NCI-H1105 (cell line): Measurements from ENCODE around the gene PKDREJ.

Experiments used
- DNase-seq: peaks from one replicate; lab custom pipeline; 2025; lab: John Stamatoyannopoulos, UW

PKDREJ gene

GRCh38 chr22:46290121-46290842, 27.1 kb upstream of the PKDREJ start:
- DNase-seq: no peak

DNA sequence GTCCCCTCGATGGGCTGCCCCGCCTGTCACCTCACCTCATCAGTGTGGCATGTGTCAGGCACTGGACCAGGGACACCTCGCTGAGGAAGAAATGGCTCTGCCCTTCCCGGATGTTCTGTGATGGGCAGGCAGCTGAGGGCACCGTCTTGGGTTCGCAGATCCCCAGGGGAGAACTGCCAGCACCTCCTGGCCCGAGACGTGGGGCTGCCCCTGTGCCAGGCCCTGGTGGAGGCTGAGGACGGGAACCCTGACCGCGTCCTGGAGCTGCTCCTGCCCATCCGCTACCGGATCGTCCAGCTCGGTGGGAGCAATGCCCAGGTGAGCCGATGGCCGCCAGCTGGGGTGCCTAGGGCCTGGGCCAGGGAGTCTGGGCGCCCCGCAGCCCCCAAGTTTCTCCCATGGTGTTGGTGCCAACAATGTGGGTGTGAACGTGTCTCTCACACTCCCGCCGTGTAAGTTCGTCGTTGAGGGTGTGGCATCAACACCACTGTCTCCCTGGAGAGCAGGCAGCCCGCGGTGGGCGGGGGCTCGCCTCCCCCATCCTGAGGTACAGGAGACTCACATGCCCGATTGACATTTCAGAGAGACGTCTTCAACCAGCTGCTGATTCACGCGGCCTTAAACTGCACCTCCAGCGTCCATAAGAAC, 26.2 kb upstream of the PKDREJ start:
- DNase-seq: no peak

- no peak for DNase-seq
Observed at GRCh38 chr22:46288846-46289243, 25.7 kb upstream of the PKDREJ start.

GRCh38 chr22:46287873-46288751, 25.0 kb upstream of the PKDREJ start:
- no peak for DNase-seq

DNA sequence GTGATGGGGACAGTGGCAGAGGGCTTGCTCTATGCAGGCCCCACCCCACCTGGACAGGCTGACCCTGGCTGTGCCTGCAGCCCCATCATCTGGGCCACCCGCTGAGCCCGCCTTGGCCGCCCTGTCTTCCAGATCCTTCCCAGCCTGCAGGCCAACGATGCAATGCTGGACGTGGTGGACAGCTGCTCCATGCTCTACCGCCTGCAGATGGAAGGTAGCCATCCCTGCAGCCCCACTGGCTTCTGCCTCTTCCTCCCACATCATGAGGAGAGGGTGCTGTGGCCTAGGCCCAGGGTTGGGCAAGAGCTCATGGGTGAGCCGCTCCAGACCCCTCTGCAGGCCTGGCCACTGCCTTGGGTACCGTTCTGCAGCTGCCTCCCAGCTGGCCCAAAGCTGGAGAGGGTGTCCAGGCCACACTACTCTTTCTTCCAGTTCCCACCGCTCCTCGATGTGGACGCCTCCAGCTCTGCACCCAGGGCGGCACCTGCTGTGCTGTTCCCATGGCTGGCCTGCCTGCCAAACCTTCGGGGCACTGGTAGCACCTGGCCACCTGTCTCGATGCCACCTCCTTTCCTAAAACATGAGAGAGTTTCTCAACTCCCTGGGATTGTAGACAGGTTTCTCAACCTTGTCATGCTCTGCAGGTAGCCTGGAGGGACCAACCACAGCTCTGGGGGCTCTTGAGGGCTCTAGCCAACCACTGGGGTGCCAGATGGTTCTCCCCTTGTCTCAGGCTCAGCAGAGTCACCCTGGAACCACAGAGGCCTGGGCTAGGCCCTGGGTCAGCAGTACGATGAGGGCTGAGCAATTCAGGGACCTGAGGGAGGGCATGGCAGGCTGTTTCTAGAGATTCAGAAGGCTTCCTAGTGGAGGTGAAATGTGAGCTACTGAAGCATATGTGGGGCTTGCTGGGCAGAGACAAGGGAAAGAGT, 24.1 kb upstream of the PKDREJ start:
- no peak for DNase-seq

GRCh38 chr22:46286006-46286405, 22.9 kb upstream of the PKDREJ start:
- DNase-seq: no peak

- no peak for DNase-seq
Observed at GRCh38 chr22:46281866-46282678, 18.9 kb upstream of the PKDREJ start.

GRCh38 chr22:46280999-46281623, 18.0 kb upstream of the PKDREJ start:
- no peak for DNase-seq

DNA sequence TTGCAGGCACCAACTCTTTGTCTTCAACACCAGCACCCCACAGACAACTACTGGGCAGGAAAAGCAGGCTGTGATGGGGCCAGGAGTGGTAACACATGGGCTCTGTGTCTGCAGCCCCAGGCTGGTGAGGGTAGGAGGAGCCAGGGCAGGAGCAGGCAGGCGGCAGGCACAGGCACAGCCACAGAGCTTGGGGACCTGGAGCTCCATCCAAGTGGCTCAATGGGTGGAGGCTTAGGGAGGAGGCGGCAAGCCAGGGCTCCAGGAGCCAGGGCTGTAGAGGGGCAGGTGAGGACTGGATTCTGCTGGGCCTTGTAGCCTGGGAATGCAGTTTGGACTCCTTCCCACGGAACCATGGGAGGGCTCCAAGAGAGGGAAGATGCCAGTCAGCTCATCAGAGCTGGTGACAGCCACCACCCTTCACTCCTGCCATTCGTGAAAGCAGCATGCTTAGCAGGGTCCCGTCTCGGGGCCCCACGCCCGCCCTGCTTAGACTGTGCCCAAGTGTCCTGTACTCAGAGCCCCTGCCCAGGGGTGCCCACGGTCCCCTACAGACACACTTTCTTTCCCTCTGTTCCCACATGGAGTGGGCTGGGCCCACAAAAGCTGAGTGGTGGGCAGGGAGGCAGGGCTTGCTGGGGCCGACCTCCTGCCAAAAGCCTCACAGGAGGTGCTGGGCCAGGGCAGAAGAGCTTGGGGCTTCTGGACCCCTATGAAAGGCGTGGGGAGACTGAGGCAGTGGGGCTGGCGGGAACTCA, 17.1 kb upstream of the PKDREJ start:
- no peak for DNase-seq

DNA sequence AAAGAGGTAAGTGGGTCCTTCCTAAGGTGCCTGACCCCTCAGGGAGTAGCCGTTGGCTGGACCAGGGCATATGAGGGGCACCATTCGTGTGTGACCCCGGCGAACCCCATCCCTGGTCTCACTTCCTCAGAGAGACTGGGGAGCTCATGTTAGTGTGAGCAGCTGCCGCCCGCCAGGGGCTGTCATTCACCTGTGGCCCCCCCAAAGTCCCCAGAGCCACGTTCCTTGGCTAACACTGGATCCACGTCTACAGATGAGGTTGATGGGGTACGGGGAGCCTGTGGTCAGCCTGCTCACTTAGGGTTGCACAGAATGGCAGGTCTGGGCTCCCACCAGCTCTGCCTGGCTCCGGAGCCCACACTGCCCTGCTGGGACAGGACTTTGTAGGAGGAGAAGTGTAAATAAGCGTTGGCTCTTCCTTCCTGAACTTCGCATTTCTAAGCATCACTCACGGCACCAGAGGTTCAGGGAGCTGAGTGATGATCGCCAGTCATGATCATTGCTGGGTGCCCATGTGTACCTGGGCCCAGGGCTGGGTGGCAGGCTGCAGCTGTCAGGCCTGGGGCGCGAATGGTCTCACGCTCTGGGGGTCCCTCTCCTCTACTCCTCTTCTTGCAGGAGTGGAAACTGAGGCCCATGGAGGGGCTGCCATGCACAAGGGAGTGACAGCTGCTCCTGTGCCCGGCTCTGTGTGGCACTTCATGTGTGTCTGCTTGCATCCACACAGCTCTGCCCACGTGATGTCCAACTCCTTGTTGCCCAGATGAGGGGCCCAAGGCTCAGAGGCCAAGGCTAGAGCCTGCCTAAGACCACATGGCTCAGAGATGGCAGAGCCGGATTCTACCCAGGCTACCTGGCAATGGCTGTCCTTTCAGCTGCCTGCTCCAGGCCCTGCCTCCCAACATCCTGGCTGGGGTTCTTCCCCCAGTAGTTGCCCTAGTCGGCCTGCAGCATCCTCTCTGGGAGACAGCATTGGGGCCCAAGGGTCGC, 15.8 kb upstream of the PKDREJ start:
- no peak for DNase-seq

GRCh38 chr22:46276563-46276962, 13.4 kb upstream of the PKDREJ start:
- DNase-seq: no peak

GRCh38 chr22:46275455-46276122, 12.4 kb upstream of the PKDREJ start:
- no peak for DNase-seq

- no peak for DNase-seq
Observed at GRCh38 chr22:46274381-46274780, 11.2 kb upstream of the PKDREJ start.

DNA sequence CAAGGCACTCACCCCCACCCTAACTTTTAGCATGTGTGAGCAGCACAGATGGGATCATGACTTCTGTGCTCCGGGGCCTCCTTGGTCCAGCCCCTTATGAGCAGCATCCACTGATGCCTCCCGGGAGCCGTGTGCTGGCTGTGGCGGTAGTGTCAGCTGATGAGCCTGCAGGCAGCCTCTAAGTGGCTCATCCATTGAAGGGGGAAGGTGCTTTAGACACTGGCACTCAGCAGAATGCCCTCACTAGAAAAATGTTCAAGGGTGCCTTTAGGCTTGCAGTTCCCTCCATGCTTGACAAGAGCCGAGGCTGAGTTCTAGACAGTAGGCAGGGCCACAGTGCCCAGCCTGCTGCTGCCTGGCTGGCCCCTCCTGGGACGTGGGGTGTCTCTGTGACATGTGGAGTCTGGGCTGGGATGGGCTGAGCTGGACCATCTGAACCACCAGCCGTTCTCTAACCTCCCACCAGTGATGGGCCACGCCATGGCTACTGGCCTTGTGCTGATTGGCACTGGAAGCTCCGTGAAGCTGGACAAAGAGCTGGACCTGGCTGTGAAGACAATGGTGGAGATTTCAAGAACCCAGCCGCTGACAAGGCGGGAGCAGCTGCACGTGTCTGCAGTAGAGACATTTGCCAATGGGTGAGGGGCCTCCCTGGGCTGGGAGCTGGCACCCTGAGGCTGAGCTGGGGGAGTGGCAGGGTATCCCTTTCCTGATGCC, 10.4 kb upstream of the PKDREJ start:
- DNase-seq: no peak

DNA sequence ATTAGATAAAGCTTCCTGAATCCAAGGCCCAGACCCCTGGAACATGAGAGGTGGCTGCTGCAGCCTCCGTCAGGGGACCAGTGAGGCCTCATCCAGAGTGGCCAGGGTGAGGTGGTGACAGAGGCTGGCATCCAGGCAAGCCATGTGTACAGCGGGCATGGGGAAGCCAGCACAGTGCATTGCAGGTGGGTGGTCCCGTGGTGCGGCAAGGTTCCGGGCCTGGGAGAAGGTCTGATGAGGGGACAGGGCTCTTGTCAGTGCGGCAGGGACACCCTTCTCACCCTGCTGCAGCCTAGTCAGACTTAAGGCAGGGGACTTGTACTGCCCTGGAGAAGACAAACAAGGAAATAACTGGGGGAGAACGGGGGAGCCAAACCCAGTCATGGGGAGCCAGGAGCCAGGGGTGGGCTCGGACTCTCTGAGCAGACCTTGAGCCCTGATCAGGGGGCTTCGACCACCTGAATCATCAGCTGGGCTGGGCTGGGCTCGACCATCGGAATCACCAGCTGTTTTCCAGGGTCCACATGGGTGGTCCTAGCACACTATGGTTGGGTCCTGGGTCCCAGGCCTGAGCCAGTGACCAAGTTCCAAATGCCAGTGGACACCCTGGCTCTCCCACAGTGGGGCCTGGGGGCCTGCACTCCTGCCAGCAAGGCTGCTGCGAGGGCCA, 9.8 kb upstream of the PKDREJ start:
- DNase-seq: no peak

DNA sequence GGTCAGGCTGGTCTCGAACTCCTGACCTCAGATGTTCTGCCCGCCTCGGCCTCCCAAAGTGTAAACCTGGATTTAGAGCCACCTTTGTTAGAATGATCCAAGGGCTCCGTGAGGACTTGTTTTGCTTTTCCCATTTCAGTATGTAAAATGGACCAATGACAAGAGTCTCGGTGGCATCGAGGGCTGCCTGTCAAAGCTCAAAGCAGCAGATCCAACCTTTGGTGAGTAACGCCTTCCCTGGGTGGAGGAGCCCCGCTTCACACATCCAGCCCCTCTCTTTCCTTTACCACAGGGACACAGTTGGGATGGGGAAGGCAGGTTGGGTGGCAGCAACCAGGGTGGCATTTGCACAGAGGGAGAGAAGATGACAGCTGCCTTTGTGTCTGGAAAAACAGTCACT, 9.1 kb upstream of the PKDREJ start:
- no peak for DNase-seq

- DNase-seq: no peak
Observed at GRCh38 chr22:46269564-46269963, 6.4 kb upstream of the PKDREJ start.
